K562 (cell line): Measurements from ENCODE around the gene KCNJ10. TPM values are rescaled to one million over a fixed set of nuclear protein-coding genes. Genes with fewer than 3 reads are reported as not detected.

Experiments
- ATF6 ChIP-seq: sonication (generic); formaldehyde crosslinking; IDR thresholded peaks from 2 replicates; pipeline ENCODE4 v1.4.0; 2020; ENCODE audit warnings: mild to moderate bottlenecking, missing genetic modification reagents
- DPF2 ChIP-seq: fragments of 450-650 bp; IDR thresholded peaks from 2 replicates; pipeline ENCODE4 v1.6.1; 2016
- EP300 ChIP-seq: IDR thresholded peaks from 2 replicates; pipeline ENCODE4 v1.6.1; 2012; ENCODE audit warnings: low read length, improper control_type of control experiment
- FOSL1 ChIP-seq: fragments of 200-800 bp; sonication (Bioruptor generic); conservative IDR thresholded peaks from 2 replicates; pipeline ENCODE4 v1.6.1; 2016; ENCODE audit warnings: missing genetic modification characterization, missing compliant biosample characterization
- GATA2 ChIP-seq: sonication (generic); formaldehyde crosslinking; IDR thresholded peaks from 2 replicates; pipeline ENCODE4 v1.4.0; 2020; ENCODE audit warnings: mild to moderate bottlenecking, missing genetic modification reagents
- HBP1 ChIP-seq: fragments of 450-650 bp; formaldehyde crosslinking; IDR thresholded peaks from 2 replicates; pipeline ENCODE4 v1.4.0; 2022; ENCODE audit warnings: missing genetic modification characterization
- NFIC ChIP-seq: fragments of 450-650 bp; IDR thresholded peaks from 2 replicates; pipeline ENCODE4 v1.6.1; 2017; ENCODE audit warnings: mild to moderate bottlenecking, inconsistent platforms
- RUNX1 ChIP-seq: sonication (generic); IDR thresholded peaks from 2 replicates; pipeline ENCODE4 v1.6.1; 2016; ENCODE audit warnings: antibody characterized with exemption, low read depth
- ZMIZ1 ChIP-seq, 2 experiments: fragments of 150-350 bp in 1 of 2; IDR thresholded peaks; 2 replicates each; pipeline ENCODE4 v1.6.1; 2012 to 2016; ENCODE audit warnings: low read depth in 2 of 2, low read length in 2 of 2, mild to moderate bottlenecking in 1 of 2, moderate library complexity in 1 of 2
- ZNF197 ChIP-seq: fragments of 200-800 bp; sonication (Bioruptor generic); IDR thresholded peaks from 2 replicates; pipeline ENCODE4 v1.6.1; 2016; ENCODE audit warnings: low read depth, missing genetic modification characterization, missing compliant biosample characterization
- ZNF212 ChIP-seq: fragments of 450-650 bp; formaldehyde crosslinking; IDR thresholded peaks from 2 replicates; pipeline ENCODE4 v1.4.0; 2020; ENCODE audit warnings: mild to moderate bottlenecking
- ZNF589 ChIP-seq: fragments of 200-800 bp; sonication (Bioruptor generic); IDR thresholded peaks from 2 replicates; pipeline ENCODE4 v1.6.1; 2016; ENCODE audit warnings: low read depth, missing genetic modification characterization, missing compliant biosample characterization
- ZSCAN29 ChIP-seq: fragments of 450-650 bp; IDR thresholded peaks from 2 replicates; pipeline ENCODE4 v1.6.1; 2017
- polyA plus RNA-seq, 8 experiments: library from polyadenylated mRNA; depleted of rRNA in 4 of 8; stranded (reverse) in 5 of 8; unstranded in 3 of 8; fragments of >200 nt; fragmentation: Nextera tagmentation in 2 of 8; fragmentation: Illumina TruSeq in 1 of 8; extraction: Ambion mirVana in 2 of 8; extraction: Trizol in 1 of 8; gene quantifications; 2 replicates each; pipeline versions ENCODE4 v1.2.1 to v1.2.3, GENCODE V29; 2011 to 2014; ENCODE audit warnings: inconsistent platforms in 1 of 8, missing spikeins in 1 of 8
- total RNA-seq, 7 experiments: library from RNA; depleted of rRNA in 6 of 7; stranded (reverse); fragments of >200 nt in 6 of 7; fragmentation: Illumina TruSeq in 2 of 7; extraction: Trizol in 2 of 7; gene quantifications; 2 replicates each; pipeline versions ENCODE4 v1.2.1 to v1.2.3, GENCODE V29; 2011 to 2021; ENCODE audit warnings: low replicate concordance in 1 of 7

The KCNJ10 gene
- total and polyA plus RNA-seq, 9 of the 15 experiments (the other 6 are each of a cell fraction or from before 2014, with no cell fraction given): 0.06 to 0.11 TPM; not detected in 7

GRCh38 chr1:159957824-159958268 lies 112.1 kb downstream of the KCNJ10 start (continued):
- TF ChIP-seq RUNX1 (no peak), FOSL1 (tag) (peak; percentile 45), NFIC (peak; percentile 65; the same call in 1 of the 2 replicates), DPF2 (peak; percentile 92), ZNF197 (peak; percentile 61; the same call in 1 of the 2 replicates), EP300 (peak; percentile 79), ZSCAN29 (no peak), ZNF212 (CRISPR knock-in tag) (no peak), HBP1 (CRISPR knock-in tag) (no peak), ATF6 (CRISPR knock-in tag) (no peak), GATA2 (peak; percentile 63), ZMIZ1 (IDR thresholded peaks at IDR 0.05; ENCODE audit: low read depth in 2 of 2, low read length in 2 of 2) (0 out of 4 replicates have a peak, but pooled peaks of 1 of the 2 experiments have one; percentile 43), ZNF589 (CRISPR knock-in tag) (0 out of 2 replicates have a peak, but pooled peaks have one; percentile 38)
